ENCODE measurements around the gene FAM163A.

The FAM163A gene

GRCh38 chr1:179824265-179824664 is 81.2 kb downstream of the FAM163A start:
- H3K4me1 ChIP-seq (ENCODE audit: insufficient read depth, low read length, severe bottlenecking): no peaks in the 10 kb centered on the region
- no peak overlapping the region for H3K4me3 ChIP-seq (ENCODE audit: low read depth, low read length, poor library complexity, severe bottlenecking)
- H3K9me3 ChIP-seq (ENCODE audit: low read length): no peaks in the 10 kb centered on the region
- no peak overlapping the region for H3K27ac ChIP-seq (ENCODE audit: low read depth, low read length, poor library complexity, severe bottlenecking)
- H3F3A ChIP-seq (ENCODE audit: insufficient read depth, low read length): no peaks in the 10 kb centered on the region
- no peak overlapping the region for H3K9ac ChIP-seq (ENCODE audit: low read length)
- no peaks in the 10 kb centered on the region for H3K36me3 ChIP-seq (ENCODE audit: insufficient read depth, low read length)
- TF ChIP-seq CTCF (IDR thresholded peaks at IDR 0.05; ENCODE audit: low read length): no peak
- no peak for TF ChIP-seq EZH2 (IDR thresholded peaks at IDR 0.05; ENCODE audit: borderline replicate concordance, low read length)
- no peak overlapping the region for H3K4me2 ChIP-seq (ENCODE audit: low read length)
- H4K20me1 ChIP-seq (ENCODE audit: insufficient read depth, low read length): no peaks in the 10 kb centered on the region
- H3K27me3 ChIP-seq (ENCODE audit: insufficient read depth, low read length): no peaks in the 10 kb centered on the region; the same call in 1 of the 2 replicates
- H3K79me2 ChIP-seq (ENCODE audit: insufficient read depth, low read length): no peaks in the 10 kb centered on the region
- H2AFZ ChIP-seq (ENCODE audit: low read length): no peak overlapping the region
- no peaks in the 10 kb centered on the region for H3K9me2 ChIP-seq (ENCODE audit: low read depth, low read length)

DNA sequence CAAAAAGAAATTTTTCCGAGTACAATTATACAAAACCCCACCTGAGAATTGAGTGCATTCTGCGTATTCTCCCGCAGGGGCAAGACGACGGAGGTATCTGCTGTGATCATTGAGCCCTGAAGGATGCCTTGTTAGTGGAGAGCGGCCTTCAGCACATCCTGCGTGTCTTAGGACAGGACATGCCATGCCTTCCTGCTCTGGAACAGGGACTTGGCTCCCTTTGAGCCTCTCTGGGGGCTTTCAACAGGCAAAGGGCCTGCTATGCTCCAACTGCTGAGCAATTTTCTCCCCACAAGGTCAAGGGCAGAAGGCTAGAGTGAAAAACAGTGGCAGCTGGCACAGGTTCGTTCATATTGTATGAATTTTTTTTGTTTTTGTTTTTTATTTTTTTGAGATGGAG is 82.1 kb downstream of the FAM163A start:
- no peak overlapping the region for H3K4me3 ChIP-seq (ENCODE audit: low read depth, low read length, poor library complexity, severe bottlenecking)
- no peak overlapping the region for H3K9ac ChIP-seq (ENCODE audit: low read length)
- no peaks in the 10 kb centered on the region for H3F3A ChIP-seq (ENCODE audit: insufficient read depth, low read length)
- no peaks in the 10 kb centered on the region; the same call in 1 of the 2 replicates for H3K27me3 ChIP-seq (ENCODE audit: insufficient read depth, low read length)
- no peaks in the 10 kb centered on the region for H3K9me2 ChIP-seq (ENCODE audit: low read depth, low read length)
- no peaks in the 10 kb centered on the region for H4K20me1 ChIP-seq (ENCODE audit: insufficient read depth, low read length)
- no peaks in the 10 kb centered on the region for H3K36me3 ChIP-seq (ENCODE audit: insufficient read depth, low read length)
- no peaks in the 10 kb centered on the region for H3K4me1 ChIP-seq (ENCODE audit: insufficient read depth, low read length, severe bottlenecking)
- H3K4me2 ChIP-seq (ENCODE audit: low read length): no peak overlapping the region
- no peaks in the 10 kb centered on the region for H3K79me2 ChIP-seq (ENCODE audit: insufficient read depth, low read length)
- TF ChIP-seq CTCF (IDR thresholded peaks at IDR 0.05; ENCODE audit: low read length): no peak
- TF ChIP-seq EZH2 (IDR thresholded peaks at IDR 0.05; ENCODE audit: borderline replicate concordance, low read length): no peak
- H2AFZ ChIP-seq (ENCODE audit: low read length): no peak overlapping the region
- H3K27ac ChIP-seq (ENCODE audit: low read depth, low read length, poor library complexity, severe bottlenecking): no peak overlapping the region
- no peaks in the 10 kb centered on the region for H3K9me3 ChIP-seq (ENCODE audit: low read length)

GRCh38 chr1:179825798-179826460 is 82.8 kb downstream of the FAM163A start:
- no peak for TF ChIP-seq EZH2 (IDR thresholded peaks at IDR 0.05; ENCODE audit: borderline replicate concordance, low read length)
- no peak for TF ChIP-seq CTCF (IDR thresholded peaks at IDR 0.05; ENCODE audit: low read length)

More at GRCh38 chr1:179825798-179826460, 82.8 kb downstream of the FAM163A start:
- Histone ChIP-seq H3K9ac (ENCODE audit: low read length) (no peak overlapping the region), H3F3A (ENCODE audit: insufficient read depth, low read length) (no peaks in the 10 kb centered on the region), H3K27me3 (ENCODE audit: insufficient read depth, low read length) (no peaks in the 10 kb centered on the region; the same call in 1 of the 2 replicates), H3K79me2 (ENCODE audit: insufficient read depth, low read length) (no peaks in the 10 kb centered on the region), H3K36me3 (ENCODE audit: insufficient read depth, low read length) (no peaks in the 10 kb centered on the region), H3K4me3 (ENCODE audit: low read depth, low read length, poor library complexity, severe bottlenecking) (no peak overlapping the region), H3K4me2 (ENCODE audit: low read length) (no peak overlapping the region), H4K20me1 (ENCODE audit: insufficient read depth, low read length) (no peaks in the 10 kb centered on the region), H3K9me3 (ENCODE audit: low read length) (no peaks in the 10 kb centered on the region), H3K4me1 (ENCODE audit: insufficient read depth, low read length, severe bottlenecking) (no peaks in the 10 kb centered on the region), H2AFZ (ENCODE audit: low read length) (no peak overlapping the region), H3K9me2 (ENCODE audit: low read depth, low read length) (no peaks in the 10 kb centered on the region), H3K27ac (ENCODE audit: low read depth, low read length, poor library complexity, severe bottlenecking) (no peak overlapping the region)
